Activated CD4-positive, CD25-positive, alpha-beta regulatory T cell (primary cell): ENCODE data around the gene TF.
A peak's percentile ranks its signal among the peaks of the same experiment; 100 is the strongest.
"Not testable (repeated sequence)": the region's sequence is repeated elsewhere in the genome, so short reads cannot be mapped to it uniquely, and the experiment has no call there.

ENCODE experiments used
- DNase-seq, 4 experiments: peaks; one replicate each; lab custom pipeline; 2025; lab: John Stamatoyannopoulos, UW

The TF gene

DNA sequence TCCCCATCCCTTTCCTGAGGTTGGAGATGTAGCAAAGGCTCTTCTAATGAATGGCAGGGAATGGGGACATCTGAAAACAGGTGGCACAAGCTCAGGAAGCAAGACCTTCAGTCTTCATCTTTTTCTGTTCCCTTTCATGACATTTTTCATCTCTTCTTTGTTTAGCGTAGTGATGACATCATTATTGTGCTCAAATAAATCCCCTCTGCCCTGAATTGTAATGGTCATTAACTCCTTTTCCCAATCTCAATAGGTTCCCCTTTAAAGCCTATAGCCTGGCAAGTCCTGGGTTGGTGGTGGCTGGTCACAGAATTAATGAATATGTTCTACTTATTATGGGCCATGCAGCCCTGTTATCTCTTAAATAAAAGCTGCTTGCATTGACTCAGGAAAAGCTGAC lies 21.4 kb downstream of the TF start:
- no peak for DNase-seq

DNA sequence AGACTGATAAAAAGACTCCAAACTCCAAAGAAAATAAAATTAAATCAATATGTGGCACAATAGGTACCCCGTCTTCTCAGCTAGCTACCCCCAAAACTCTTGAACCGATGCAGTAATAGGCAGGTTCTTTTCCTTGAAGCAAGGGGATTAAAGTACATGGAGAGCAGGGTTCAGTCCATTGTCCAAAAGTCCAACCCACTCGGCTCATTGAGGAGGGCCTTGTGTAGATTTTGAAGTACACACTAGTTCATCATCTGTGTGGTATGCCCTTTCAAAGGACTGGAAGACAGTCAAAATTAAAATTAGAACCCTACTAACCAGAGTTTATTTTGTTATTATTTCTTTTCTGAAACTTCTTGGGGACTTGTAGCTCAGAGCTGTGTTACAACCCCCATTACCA lies 23.3 kb downstream of the TF start:
- no peak for DNase-seq

DNA sequence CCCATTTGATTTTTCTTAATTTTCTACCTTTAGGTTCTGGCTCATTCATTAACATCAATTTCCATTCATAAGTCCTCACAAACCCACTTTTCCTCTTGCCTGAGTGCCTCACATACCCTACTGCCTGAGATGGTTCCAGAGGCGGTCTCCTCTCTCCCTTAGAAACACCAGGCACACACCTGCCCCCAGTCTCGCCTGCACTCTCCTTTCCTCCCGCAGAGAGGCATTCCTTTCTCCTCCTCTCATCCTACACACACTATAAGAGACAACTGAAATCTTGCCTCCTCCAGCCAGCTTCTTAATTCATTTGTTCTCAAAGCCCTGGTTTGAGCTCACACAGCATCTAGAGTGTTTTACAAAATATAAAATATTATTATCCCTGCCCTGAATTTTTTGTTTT lies 27.5 kb downstream of the TF start:
- no peak for DNase-seq

DNA sequence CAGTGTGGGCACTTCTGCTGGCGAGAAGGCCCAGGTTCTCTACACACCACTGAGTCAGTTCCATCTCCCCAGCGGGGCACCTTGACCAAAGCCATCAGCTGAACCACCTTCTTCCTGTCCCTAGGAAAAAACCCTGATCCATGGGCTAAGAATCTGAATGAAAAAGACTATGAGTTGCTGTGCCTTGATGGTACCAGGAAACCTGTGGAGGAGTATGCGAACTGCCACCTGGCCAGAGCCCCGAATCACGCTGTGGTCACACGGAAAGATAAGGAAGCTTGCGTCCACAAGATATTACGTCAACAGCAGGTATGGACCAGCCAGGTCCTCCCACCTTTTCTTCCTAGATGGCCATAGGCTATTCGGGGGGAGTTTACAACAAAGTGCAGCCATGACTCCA lies 29.1 kb downstream of the TF start:
- DNase-seq = no peak

GRCh38 chr3:133775835-133776234 lies 29.6 kb downstream of the TF start:
- no peak for DNase-seq

- DNase-seq = no peak
Measured at GRCh38 chr3:133776794-133777438, 30.7 kb downstream of the TF start.

- DNase-seq = no peak
Measured at GRCh38 chr3:133777807-133778568, 31.8 kb downstream of the TF start.

- DNase-seq = no peak
Measured at GRCh38 chr3:133779626-133780203, 33.5 kb downstream of the TF start.

DNA sequence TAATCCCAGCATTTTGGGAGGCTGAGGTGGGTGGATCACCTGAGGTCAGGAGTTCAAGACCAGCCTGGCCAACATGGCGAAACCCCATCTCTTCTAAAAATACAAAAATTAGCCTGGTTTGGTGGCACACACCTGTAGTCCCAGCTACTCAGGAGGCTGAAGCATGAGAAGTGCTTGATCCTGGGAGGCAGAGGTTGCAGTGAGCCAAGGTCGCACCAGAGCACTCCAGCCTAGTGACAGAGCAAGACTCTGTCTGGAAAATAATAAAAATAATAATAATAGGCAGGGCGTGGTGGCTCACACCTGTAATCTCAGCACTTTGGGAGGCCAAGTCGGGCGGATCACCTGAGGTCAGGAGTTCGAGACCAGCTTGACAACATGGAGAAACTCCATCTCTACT lies 34.6 kb downstream of the TF start:
- DNase-seq = not testable (repeated sequence)

- DNase-seq = no peak
Measured at GRCh38 chr3:133781570-133781969, 35.4 kb downstream of the TF start.

DNA sequence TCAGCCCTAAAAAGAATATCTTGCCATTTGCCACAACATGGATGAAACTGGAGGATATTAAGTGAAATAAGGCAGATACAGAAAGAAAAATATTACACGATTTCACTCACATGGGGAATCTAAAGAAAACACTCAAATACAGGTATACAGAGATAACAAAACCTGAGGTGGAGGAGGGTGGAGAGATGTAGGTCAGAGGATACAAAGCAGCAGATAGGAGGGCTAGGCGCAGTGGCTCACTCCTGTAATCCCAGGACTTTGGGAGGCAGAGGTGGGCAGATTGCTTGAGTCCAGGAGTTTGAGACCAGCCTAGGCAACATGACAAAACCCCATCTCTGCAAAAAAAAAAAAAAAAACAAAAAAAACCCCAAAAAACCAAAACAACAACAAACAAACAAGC lies 36.3 kb downstream of the TF start:
- DNase-seq = no peak

GRCh38 chr3:133783762-133784161 lies 37.6 kb downstream of the TF start:
- no peak for DNase-seq

DNA sequence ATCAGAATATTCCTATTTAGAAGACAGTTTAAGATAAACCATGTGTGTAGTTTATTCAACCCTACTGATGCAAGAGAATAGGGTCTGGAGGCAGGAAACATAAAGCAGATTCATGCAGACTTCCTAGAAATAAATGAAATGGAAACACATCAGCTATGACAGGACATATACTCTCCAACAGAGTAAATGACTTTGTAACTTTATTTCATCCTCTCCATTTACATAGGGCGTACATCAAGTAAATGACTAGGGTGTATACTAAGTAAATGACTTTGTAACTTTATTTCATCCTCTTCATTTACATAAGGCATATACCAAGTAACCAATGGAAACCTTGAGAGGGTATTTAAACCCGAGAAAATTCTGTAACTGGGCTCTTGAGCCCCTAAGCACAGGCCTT lies 41.8 kb downstream of the TF start:
- DNase-seq = no peak

GRCh38 chr3:133792171-133792763 lies 46.1 kb downstream of the TF start:
- no peak for DNase-seq

- no peak for DNase-seq
Measured at GRCh38 chr3:133797396-133798105, 51.4 kb downstream of the TF start.

DNA sequence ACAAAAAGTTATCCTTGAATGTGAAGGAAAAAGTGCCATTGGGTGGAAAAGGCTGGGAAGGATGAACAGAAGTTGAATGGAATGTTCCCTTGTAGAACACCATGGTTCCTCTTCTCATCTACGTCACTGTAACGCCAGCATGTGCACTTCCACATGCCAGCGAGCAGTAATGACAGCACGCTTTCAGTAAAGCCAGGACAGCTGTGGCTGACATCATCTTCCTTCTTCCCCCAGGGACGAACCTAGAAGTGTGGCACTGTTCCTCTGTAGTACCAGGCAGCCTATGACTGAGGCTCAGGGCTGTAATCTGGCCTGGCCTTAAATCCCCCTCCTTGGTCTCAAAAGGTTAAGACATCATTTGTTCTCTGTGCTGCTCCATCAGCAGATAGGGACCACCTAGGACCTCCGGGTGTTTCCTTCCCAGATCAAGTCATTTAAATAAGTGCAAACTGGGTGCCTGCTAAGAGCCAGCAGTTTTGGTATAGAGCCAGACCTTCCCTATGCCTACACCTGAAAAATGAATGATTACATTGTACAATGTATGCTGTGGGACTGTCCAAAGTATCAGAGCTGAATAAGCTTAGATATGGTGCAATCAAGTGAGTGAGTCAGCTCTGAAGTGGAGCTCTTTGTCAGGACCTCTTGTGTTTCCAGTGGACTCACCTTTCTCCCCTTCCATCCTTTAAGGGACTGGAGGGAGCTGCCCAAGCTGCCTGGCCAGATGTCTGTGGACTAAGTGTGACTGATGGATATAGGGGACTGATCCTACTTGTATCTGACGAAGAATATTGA lies 53.8 kb downstream of the TF start:
- DNase-seq = no peak

DNA sequence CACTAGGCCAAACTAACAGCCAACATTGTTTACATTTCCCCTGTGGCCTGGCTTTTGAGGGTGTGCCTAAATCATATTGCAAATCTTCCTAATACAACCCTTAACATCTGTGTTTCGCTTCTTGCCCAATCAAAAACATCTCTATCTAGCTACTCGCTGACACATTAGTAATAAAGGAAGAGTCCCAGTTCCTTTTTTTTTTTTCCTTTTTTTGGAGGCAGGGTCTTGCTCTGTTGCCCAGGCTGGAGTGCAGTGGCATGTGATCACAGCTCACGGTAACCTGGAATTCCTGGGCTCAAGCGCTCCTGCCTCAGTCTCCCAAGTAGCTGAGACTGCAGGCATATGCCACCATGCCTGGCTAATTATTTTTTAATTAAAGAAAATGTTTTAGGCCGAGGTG lies 57.3 kb downstream of the TF start:
- DNase-seq = no peak

- DNase-seq = no peak
Measured at GRCh38 chr3:133804896-133805295, 58.7 kb downstream of the TF start.

- DNase-seq = no peak
Measured at GRCh38 chr3:133805384-133805701, 59.1 kb downstream of the TF start.

- peak; percentile 89 to 92 (median 90) for DNase-seq
Measured at GRCh38 chr3:133805702-133806475, 59.7 kb downstream of the TF start, which contains the start of gene SRPRB. Gene SRPRB (plus strand): TSS chr3:133805815. CDS start chr3:133805849, 34 bp downstream.

- no peak for DNase-seq
Measured at GRCh38 chr3:133812872-133813271, 66.7 kb downstream of the TF start.
